A549 (cell line): ENCODE results near the gene PITPNC1. TPM values are rescaled to one million over a fixed set of nuclear protein-coding genes. Genes with fewer than 3 reads are reported as not detected.

Experiments used
- ATAC-seq, 2 experiments: fragments of 200-7000 bp in 1 of 2; fragments of >200 bp in 1 of 2; cut with Nextera tagmentation in 1 of 2; cut with Tn5 transposase in 1 of 2; 3 replicates each; pipeline versions ENCODE4 v1.8.0 to v1.9.1; 2018 to 2020; ENCODE audit warnings: mild to moderate bottlenecking in 1 of 2, moderate library complexity in 1 of 2
- CTCF ChIA-PET: fragments of 300-600 bp; sonication (Branson Sonifier 250); formaldehyde crosslinking; extraction: SDS; loops from one replicate; lab custom pipeline; 2021; ENCODE audit warnings: antibody characterized with exemption, inconsistent platforms; lab: Yijun Ruan, JAX
- POLR2A ChIA-PET: fragments of 350-600 bp; formaldehyde crosslinking; extraction: SDS; loops from one replicate; lab custom pipeline; 2021; ENCODE audit warnings: antibody characterized with exemption, inconsistent platforms; lab: Yijun Ruan, JAX
- DNase-seq, 2 experiments: peaks; one replicate each; pipeline versions ENCODE4 v3.0.0 to v3.0.0-alpha.2; 2011 to 2016; ENCODE audit warnings: low read depth in 1 of 2, low spot score in 1 of 2
- FAIRE-seq: peaks from 2 replicates; lab custom pipeline; 2011; peaks lifted over from hg19 to GRCh38; lab: Jason Lieb, UNC
- H3K27ac ChIP-seq, 2 experiments: fragments of >200 bp; sonication (Bioruptor Twin); formaldehyde crosslinking; 3 replicates each; pipeline ENCODE4 v1.5.1; 2016 to 2017
- H3K4me1 ChIP-seq: fragments of >200 bp; sonication (Bioruptor Twin); formaldehyde crosslinking; 3 replicates; pipeline ENCODE4 v1.6.1; 2016
- H3K4me2 ChIP-seq: fragments of >200 bp; sonication (Bioruptor Twin); formaldehyde crosslinking; 3 replicates; pipeline ENCODE4 v1.6.1; 2016
- H3K4me3 ChIP-seq: fragments of >200 bp; sonication (Bioruptor Twin); formaldehyde crosslinking; 3 replicates; pipeline ENCODE4 v1.5.1; 2016
- H3K9me3 ChIP-seq: fragments of >200 bp; sonication (Bioruptor Twin); formaldehyde crosslinking; 3 replicates; pipeline ENCODE4 v1.6.1; 2016
- BHLHE40 ChIP-seq: IDR thresholded peaks from 2 replicates; pipeline ENCODE4 v1.6.1; 2012; ENCODE audit warnings: low read depth, low read length, inconsistent platforms
- CBX2 ChIP-seq: fragments of 200-600 bp; sonication (generic); IDR thresholded peaks from 2 replicates; pipeline ENCODE4 v1.6.1; 2016; ENCODE audit warnings: low read depth, mild to moderate bottlenecking, borderline replicate concordance
- CBX8 ChIP-seq: fragments of 200-600 bp; sonication (generic); IDR thresholded peaks from 2 replicates; pipeline ENCODE4 v1.6.1; 2016
- CHD4 ChIP-seq: fragments of 200-600 bp; sonication (generic); IDR thresholded peaks from 2 replicates; pipeline ENCODE4 v1.6.1; 2016; ENCODE audit warnings: antibody characterized with exemption, mild to moderate bottlenecking, borderline replicate concordance
- EHF ChIP-seq: fragments of 250-450 bp; sonication (Bioruptor Pico); IDR thresholded peaks from 2 replicates; pipeline ENCODE4 v1.5.0; 2020; ENCODE audit warnings: mild to moderate bottlenecking
- EHMT2 ChIP-seq: fragments of 200-600 bp; sonication (generic); IDR thresholded peaks from 2 replicates; pipeline ENCODE4 v1.6.1; 2016; ENCODE audit warnings: antibody characterized with exemption, low read depth, mild to moderate bottlenecking, moderate library complexity
- HDAC2 ChIP-seq: fragments of 200-600 bp; sonication (generic); IDR thresholded peaks from 2 replicates; pipeline ENCODE4 v1.6.1; 2016
- HES2 ChIP-seq: fragments of >200 bp; sonication (Bioruptor Twin); formaldehyde crosslinking; IDR thresholded peaks from 2 replicates; pipeline ENCODE4 v1.6.1; 2016
- HMGXB4 ChIP-seq: fragments of 250-450 bp; sonication (Bioruptor Pico); IDR thresholded peaks from 2 replicates; pipeline ENCODE4 v1.5.0; 2021; ENCODE audit warnings: mild to moderate bottlenecking, moderate library complexity, borderline replicate concordance
- HOXB13 ChIP-seq: fragments of 250-450 bp; sonication (Bioruptor Pico); IDR thresholded peaks from 2 replicates; pipeline ENCODE4 v1.5.0; 2020; ENCODE audit warnings: low read depth, mild to moderate bottlenecking, moderate library complexity
- JUN ChIP-seq, 2 experiments: fragments of >200 bp; sonication (Bioruptor Twin); formaldehyde crosslinking; IDR thresholded peaks; 2 replicates in 1 of 2; 3 replicates in 1 of 2; pipeline ENCODE4 v1.6.1; 2016 to 2017
- KDM1A ChIP-seq: fragments of 200-600 bp; sonication (generic); IDR thresholded peaks from 2 replicates; pipeline ENCODE4 v1.6.1; 2016; ENCODE audit warnings: low read depth, mild to moderate bottlenecking
- MAFK ChIP-seq: fragments of 450-650 bp; IDR thresholded peaks from 2 replicates; pipeline ENCODE4 v1.6.1; 2014; ENCODE audit not compliant: partially characterized antibody
- MAX ChIP-seq: IDR thresholded peaks from 2 replicates; pipeline ENCODE4 v1.6.1; 2012
- MAZ ChIP-seq: fragments of 150-350 bp; IDR thresholded peaks from 2 replicates; pipeline ENCODE4 v1.6.1; 2014; ENCODE audit warnings: antibody characterized with exemption, low read depth, low read length, borderline replicate concordance
- NFE2L2 ChIP-seq: fragments of 150-350 bp; conservative IDR thresholded peaks from 2 replicates; pipeline ENCODE4 v1.6.1; 2014; ENCODE audit warnings: low read length
- NPAS2 ChIP-seq: fragments of 250-450 bp; sonication (Bioruptor Pico); IDR thresholded peaks from 2 replicates; pipeline ENCODE4 v1.8.0; 2022; ENCODE audit warnings: mild to moderate bottlenecking, moderate library complexity, borderline replicate concordance
- PBX3 ChIP-seq: IDR thresholded peaks from 2 replicates; pipeline ENCODE4 v1.6.1; 2012
- POLR2A ChIP-seq: IDR thresholded peaks from 2 replicates; pipeline ENCODE4 v1.6.1; 2012; ENCODE audit warnings: mild to moderate bottlenecking, low read length
- RFX5 ChIP-seq: fragments of 450-650 bp; IDR thresholded peaks from 2 replicates; pipeline ENCODE4 v1.7.1; 2014; ENCODE audit warnings: antibody characterized with exemption, mild to moderate bottlenecking, moderate library complexity
- ZC3H11A ChIP-seq: fragments of 450-650 bp; IDR thresholded peaks from 2 replicates; pipeline ENCODE4 v1.6.1; 2014; ENCODE audit warnings: antibody characterized with exemption, mild to moderate bottlenecking
- ZFP36 ChIP-seq: fragments of 450-650 bp; IDR thresholded peaks from 2 replicates; pipeline ENCODE4 v1.6.1; 2014; ENCODE audit warnings: borderline replicate concordance; ENCODE audit not compliant: partially characterized antibody
- ZNF302 ChIP-seq: fragments of 250-450 bp; sonication (Bioruptor Pico); IDR thresholded peaks from 2 replicates; pipeline ENCODE4 v1.9.0; 2021; ENCODE audit warnings: inconsistent platforms, mild to moderate bottlenecking, moderate library complexity
- WGBS: methylation state at CpG from one replicate; pipeline ENCODE4 v1.1.6; 2017; ENCODE audit errors: missing lambda C conversion rate; 5-methylcytosine and 5-hydroxymethylcytosine counted together
- polyA plus RNA-seq, 4 experiments: library from polyadenylated mRNA; depleted of rRNA in 3 of 4; stranded (reverse); fragments of >200 nt; fragmentation: RNase III in 1 of 4; extraction: RNeasy Plus Mini Kit Qiagen cat#74134 plus additional on column Dnase treatment in 1 of 4; gene quantifications; 2 replicates in 3 of 4; 3 replicates in 1 of 4; pipeline ENCODE4 v1.2.3, GENCODE V29; 2011 to 2017
- TF ChIP-seq, protein P1 (sequence below): fragments of 450-650 bp; IDR thresholded peaks from 2 replicates; pipeline ENCODE4 v1.6.1; 2014; ENCODE audit warnings: antibody characterized with exemption
- TF ChIP-seq, protein P2 (sequence below): fragments of 150-350 bp; IDR thresholded peaks from 2 replicates; pipeline ENCODE4 v1.6.1; 2014; ENCODE audit warnings: low read depth, mild to moderate bottlenecking, low read length

The PITPNC1 gene
- polyA plus RNA-seq, 2 of the 4 experiments (the other 2 are of a cell fraction): 3.7 to 11.2 TPM

DNA sequence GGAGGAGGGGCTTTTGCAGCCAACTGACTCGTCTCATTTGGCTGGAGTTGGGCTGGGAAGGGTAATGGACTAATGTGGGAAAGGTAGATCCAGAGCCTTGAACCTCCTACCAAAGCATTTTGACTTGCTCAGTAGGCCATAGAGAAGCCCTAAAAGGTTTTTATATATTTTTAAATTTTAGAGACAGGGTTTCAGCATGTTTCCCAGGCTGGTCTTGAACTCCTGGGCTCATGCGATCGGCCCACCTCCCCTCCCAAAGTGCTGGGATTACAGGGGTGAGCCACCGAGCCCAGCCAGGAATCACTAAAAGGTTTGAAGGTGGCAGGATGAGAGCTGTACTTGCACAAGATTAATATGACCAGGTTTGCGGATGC, 2.0 kb upstream of the PITPNC1 start:
- POLR2A ChIA-PET: no interaction called here
- DNase-seq (no peak), FAIRE-seq (no peak), ATAC-seq (no peak; a peak in 1 of 6 replicates)
- no peak overlapping the region for H3K27ac ChIP-seq
- H3K4me2 ChIP-seq: peak overlapping the region; percentile 64
- peaks cover 14% of the 10 kb centered on the region; the same call in 2 of the 3 replicates for H3K4me1 ChIP-seq
- 58% methylated on average over 5 of the region's 5 CpGs for WGBS
- TF ChIP-seq ZFP36: no peak
- no peaks in the 10 kb centered on the region; the same call in 2 of the 3 replicates for H3K9me3 ChIP-seq
- H3K4me3 ChIP-seq: no peak overlapping the region
- CTCF ChIA-PET: interaction anchor here (0.5 to 22.8 kb wide), 78 partner anchors 9 to 650 kb away, joined by 3 to 323 read pairs (median 5); partner anchors contain the start of genes NOL11 and PSMD12

DNA sequence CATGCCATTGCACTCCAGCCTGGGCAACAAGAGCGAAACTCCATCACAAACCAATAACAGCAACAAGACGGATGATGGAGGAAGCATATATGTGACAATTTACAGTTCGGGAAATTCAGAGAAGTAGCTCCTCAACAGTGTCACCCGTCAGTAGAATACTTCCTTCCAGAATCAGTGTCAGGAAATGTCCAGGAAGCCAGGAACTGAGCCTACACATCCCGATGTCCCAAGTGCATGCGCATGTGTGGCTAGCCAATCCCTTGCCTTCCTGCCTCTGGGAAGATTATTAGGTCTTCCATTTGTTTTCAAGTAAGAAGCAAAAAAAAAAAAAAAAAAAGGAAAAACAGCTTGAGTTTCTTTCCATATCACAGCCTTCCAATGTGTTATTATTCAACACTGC, 1.4 kb upstream of the PITPNC1 start:
- no peak overlapping the region for H3K27ac ChIP-seq
- WGBS: 84% methylated on average over 6 of the region's 6 CpGs
- POLR2A ChIA-PET: no interaction called here

DNA sequence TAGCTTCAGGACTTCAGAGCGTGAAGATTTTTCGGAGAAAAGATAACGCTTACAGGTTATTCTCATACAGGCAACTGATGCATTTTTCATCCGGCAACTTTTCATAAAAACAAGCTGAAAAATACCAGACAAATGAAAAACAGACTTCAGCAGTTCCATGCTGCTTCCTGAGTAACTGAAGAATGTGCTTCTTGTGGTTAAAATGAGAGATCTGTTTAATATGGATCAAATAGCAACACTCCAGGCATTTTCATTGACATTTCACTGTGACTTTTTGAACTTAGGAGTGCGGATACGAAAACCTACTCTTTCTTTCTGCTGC, 705 bp upstream of the PITPNC1 start:
- ChIA-PET POLR2A (no interaction called here), CTCF (interaction anchor here (0.6 to 22.8 kb wide), 22 partner anchors 12 to 652 kb away, joined by 3 to 323 read pairs (median 6); partner anchors contain the start of gene PSMD12)
- TF ChIP-seq RFX5 (no peak), CBX8 (no peak), HMGXB4 (CRISPR knock-in tag) (no peak), NPAS2 (CRISPR knock-in tag) (no peak), EHF (CRISPR knock-in tag) (no peak), ZNF302 (no peak), NFE2L2 (no peak), HOXB13 (CRISPR knock-in tag) (no peak), HES2 (no peak)
- no peak for DNase-seq
- peak overlapping the region; percentile 65 for H3K4me3 ChIP-seq
- peak overlapping the region; percentile 99 for H3K4me2 ChIP-seq
- no peak for ATAC-seq
- no peaks in the 10 kb centered on the region; the same call in 2 of the 3 replicates for H3K9me3 ChIP-seq
- H3K27ac ChIP-seq: peak overlapping the region; percentile 77 to 86; a peak in 4 of 6 replicates
- WGBS: 71% methylated on average over 6 of the region's 6 CpGs
- FAIRE-seq: no peak
- H3K4me1 ChIP-seq: peaks cover 14% of the 10 kb centered on the region; the same call in 2 of the 3 replicates

More for the DNA sequence above, 1.4 kb upstream of the PITPNC1 start:
- Histone ChIP-seq H3K4me3 (no peak overlapping the region), H3K4me2 (no peak overlapping the region), H3K4me1 (peaks cover 14% of the 10 kb centered on the region; the same call in 2 of the 3 replicates), H3K9me3 (no peaks in the 10 kb centered on the region; the same call in 2 of the 3 replicates)
- DNase-seq: no peak
- TF ChIP-seq HDAC2 (no peak), KDM1A (no peak), CHD4 (no peak), MAX (no peak), POLR2A (no peak), ZC3H11A (no peak), HMGXB4 (CRISPR knock-in tag) (no peak), BHLHE40 (no peak), EHMT2 (no peak), HOXB13 (CRISPR knock-in tag) (no peak), PBX3 (no peak), CBX2 (no peak), CBX8 (no peak), MAFK (no peak), JUN (IDR thresholded peaks at IDR 0.05) (no peak), MAZ (no peak)
- TF ChIP-seq, protein P1, sequence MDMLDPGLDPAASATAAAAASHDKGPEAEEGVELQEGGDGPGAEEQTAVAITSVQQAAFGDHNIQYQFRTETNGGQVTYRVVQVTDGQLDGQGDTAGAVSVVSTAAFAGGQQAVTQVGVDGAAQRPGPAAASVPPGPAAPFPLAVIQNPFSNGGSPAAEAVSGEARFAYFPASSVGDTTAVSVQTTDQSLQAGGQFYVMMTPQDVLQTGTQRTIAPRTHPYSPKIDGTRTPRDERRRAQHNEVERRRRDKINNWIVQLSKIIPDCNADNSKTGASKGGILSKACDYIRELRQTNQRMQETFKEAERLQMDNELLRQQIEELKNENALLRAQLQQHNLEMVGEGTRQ: no peak
- TF ChIP-seq, protein P2, sequence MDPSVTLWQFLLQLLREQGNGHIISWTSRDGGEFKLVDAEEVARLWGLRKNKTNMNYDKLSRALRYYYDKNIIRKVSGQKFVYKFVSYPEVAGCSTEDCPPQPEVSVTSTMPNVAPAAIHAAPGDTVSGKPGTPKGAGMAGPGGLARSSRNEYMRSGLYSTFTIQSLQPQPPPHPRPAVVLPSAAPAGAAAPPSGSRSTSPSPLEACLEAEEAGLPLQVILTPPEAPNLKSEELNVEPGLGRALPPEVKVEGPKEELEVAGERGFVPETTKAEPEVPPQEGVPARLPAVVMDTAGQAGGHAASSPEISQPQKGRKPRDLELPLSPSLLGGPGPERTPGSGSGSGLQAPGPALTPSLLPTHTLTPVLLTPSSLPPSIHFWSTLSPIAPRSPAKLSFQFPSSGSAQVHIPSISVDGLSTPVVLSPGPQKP: no peak
- no peak for FAIRE-seq
- CTCF ChIA-PET: interaction anchor here (0.6 to 22.8 kb wide), 46 partner anchors 11 to 651 kb away, joined by 3 to 323 read pairs (median 5); partner anchors contain the start of gene PSMD12
- no peak for ATAC-seq
